Muscle of leg (tissue), 11 donors: ENCODE data around the gene TYW1B. TPM values are rescaled to one million over a fixed set of nuclear protein-coding genes. Genes with fewer than 3 reads are reported as not detected.
A peak's percentile ranks its signal among the peaks of the same experiment; 100 is the strongest.
"Not testable (repeated sequence)": the region's sequence is repeated elsewhere in the genome, so short reads cannot be mapped to it uniquely, and the experiment has no call there.

Source experiments
- DNase-seq: peaks from one replicate; pipeline ENCODE4 v3.0.0; 2013
- H3K27ac ChIP-seq: one replicate; pipeline ENCODE4 v1.5.1; 2013; ENCODE audit warnings: mild to moderate bottlenecking, low read length, control low read depth
- H3K27me3 ChIP-seq: one replicate; pipeline ENCODE4 v1.6.1; 2013; ENCODE audit warnings: low read length; ENCODE audit not compliant: control insufficient read depth, insufficient read depth
- H3K36me3 ChIP-seq: one replicate; pipeline ENCODE4 v1.6.1; 2013; ENCODE audit warnings: low read length; ENCODE audit not compliant: control insufficient read depth, insufficient read depth
- H3K4me1 ChIP-seq: one replicate; pipeline ENCODE4 v1.6.1; 2013; ENCODE audit warnings: low read length; ENCODE audit not compliant: control insufficient read depth, insufficient read depth
- H3K4me3 ChIP-seq: one replicate; pipeline ENCODE4 v1.5.1; 2013; ENCODE audit warnings: low read length, control low read depth
- H3K9me3 ChIP-seq: replicated peaks from 2 replicates; pipeline ENCODE4 v1.6.1; 2013; ENCODE audit warnings: low read depth, low read length; ENCODE audit not compliant: control insufficient read depth
- WGBS: methylation state at CpG from one replicate; pipeline ENCODE4 v1.1.5; 2013; ENCODE audit warnings: missing lambda C conversion rate; ENCODE audit not compliant: insufficient coverage; 5-methylcytosine and 5-hydroxymethylcytosine counted together
- polyA plus RNA-seq, 8 donors: library from polyadenylated mRNA; unstranded; fragments of 120-200 nt; gene quantifications; one replicate each; pipeline versions ENCODE4 v1.2.1 to v1.2.3, GENCODE V29; 2013; ENCODE audit warnings: inconsistent platforms in 1 of 8, low replicate concordance in 1 of 8; ENCODE audit not compliant: insufficient read length in 8 of 8, insufficient read depth in 1 of 8
- total RNA-seq: library from RNA; stranded (reverse); fragments of 120-200 nt; gene quantifications from one replicate; pipeline ENCODE4 v1.2.4, GENCODE V29; 2013

Gene TYW1B
- total and polyA plus RNA-seq, 9 donors: 3.0 to 10.3 (median 4.6) TPM

- not testable (repeated sequence) for H3K4me3 ChIP-seq, DNase-seq, H3K27me3 ChIP-seq, H3K4me1 ChIP-seq, H3K36me3 ChIP-seq, H3K9me3 ChIP-seq, H3K27ac ChIP-seq
- 100% methylated on average over 1 of the region's 9 CpGs for WGBS
These were observed 11.4 kb downstream of the TYW1B start for GRCh38 chr7:72816370-72817157.

GRCh38 chr7:72810437-72810836 is 17.6 kb downstream of the TYW1B start:
- 67% methylated on average over 1 of the region's 7 CpGs for WGBS
- not testable (repeated sequence) for H3K27me3 ChIP-seq, H3K36me3 ChIP-seq, H3K27ac ChIP-seq, H3K4me1 ChIP-seq, DNase-seq, H3K9me3 ChIP-seq, H3K4me3 ChIP-seq

DNA sequence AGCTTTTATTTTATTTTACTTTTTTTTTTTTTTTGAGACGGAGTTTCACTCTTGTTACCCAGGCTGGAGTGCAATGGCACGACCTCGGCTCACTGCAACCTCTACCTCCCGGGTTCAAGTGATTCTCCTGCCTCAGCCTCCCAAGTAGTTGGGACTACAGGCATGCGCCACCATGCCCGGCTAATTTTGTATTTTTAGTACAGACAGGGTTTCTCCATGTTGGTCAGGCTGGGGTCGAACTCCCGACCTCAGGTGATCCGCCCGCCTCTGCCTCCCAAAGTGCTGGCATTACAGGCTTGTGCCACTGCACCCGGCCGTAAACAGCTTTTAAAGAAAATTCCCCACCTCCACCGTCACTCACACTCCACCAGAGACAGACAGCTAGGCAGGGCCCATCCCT is 19.5 kb downstream of the TYW1B start:
- DNase-seq, H3K27ac ChIP-seq, H3K36me3 ChIP-seq, H3K4me1 ChIP-seq, H3K27me3 ChIP-seq, H3K4me3 ChIP-seq, H3K9me3 ChIP-seq: not testable (repeated sequence)
- WGBS: 91% methylated on average over 4 of the region's 13 CpGs

DNA sequence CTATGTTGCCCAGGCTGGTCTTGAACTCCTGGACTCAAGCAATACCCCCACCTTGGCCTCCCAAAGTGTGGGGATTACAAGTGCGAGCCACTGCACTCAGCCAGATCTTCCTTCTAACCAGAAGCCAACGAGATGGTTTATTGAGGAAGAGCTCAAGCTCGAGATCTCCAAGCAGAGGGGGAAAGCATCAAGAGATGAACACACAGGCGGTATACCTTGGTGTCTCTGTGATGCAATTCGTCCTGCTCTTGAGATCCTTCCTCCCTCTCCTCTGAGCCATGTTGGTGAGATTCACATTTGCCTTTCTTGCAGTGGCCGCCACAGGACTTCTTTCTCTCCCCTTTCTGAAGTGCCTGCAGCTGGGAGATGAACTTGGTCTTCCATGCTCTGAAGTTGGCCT is 21.1 kb downstream of the TYW1B start:
- no CpG with 5 or more reads among the region's 6 CpGs for WGBS
- DNase-seq, H3K9me3 ChIP-seq, H3K4me3 ChIP-seq, H3K27ac ChIP-seq, H3K4me1 ChIP-seq, H3K36me3 ChIP-seq, H3K27me3 ChIP-seq: not testable (repeated sequence)

- WGBS: 93% methylated on average over 3 of the region's 15 CpGs
- Histone ChIP-seq H3K36me3 (peaks cover 6% of the 10 kb centered on the region), H3K4me3 (no peak overlapping the region), H3K4me1 (no peaks in the 10 kb centered on the region), H3K27me3 (no peaks in the 10 kb centered on the region), H3K27ac (no peak overlapping the region), H3K9me3 (no peaks in the 10 kb centered on the region)
- no peak for DNase-seq
These were observed 22.2 kb downstream of the TYW1B start for GRCh38 chr7:72805526-72806494.

DNA sequence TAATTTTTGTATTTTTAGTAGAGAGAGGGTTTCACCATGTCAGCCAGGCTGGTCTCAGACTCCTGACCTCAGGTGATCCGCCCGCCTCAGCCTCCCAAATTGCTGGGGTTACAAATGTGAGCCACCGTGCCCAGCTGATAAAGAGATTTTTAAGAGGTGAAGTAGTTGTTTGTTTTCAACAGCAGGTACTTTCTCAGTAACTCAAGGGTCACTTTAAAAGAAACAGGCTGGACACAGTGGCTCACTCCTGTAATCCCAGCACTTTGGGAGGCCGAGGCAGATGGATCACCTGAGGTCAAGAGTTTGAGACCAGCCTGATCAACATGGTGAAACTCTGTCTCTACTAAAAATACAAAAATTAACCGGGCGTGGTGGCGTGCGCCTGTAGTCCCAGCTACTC is 24.2 kb downstream of the TYW1B start:
- not testable (repeated sequence) for H3K4me3 ChIP-seq, H3K4me1 ChIP-seq, H3K36me3 ChIP-seq, H3K27me3 ChIP-seq, H3K9me3 ChIP-seq, DNase-seq, H3K27ac ChIP-seq
- WGBS: 87% methylated on average over 4 of the region's 8 CpGs

DNA sequence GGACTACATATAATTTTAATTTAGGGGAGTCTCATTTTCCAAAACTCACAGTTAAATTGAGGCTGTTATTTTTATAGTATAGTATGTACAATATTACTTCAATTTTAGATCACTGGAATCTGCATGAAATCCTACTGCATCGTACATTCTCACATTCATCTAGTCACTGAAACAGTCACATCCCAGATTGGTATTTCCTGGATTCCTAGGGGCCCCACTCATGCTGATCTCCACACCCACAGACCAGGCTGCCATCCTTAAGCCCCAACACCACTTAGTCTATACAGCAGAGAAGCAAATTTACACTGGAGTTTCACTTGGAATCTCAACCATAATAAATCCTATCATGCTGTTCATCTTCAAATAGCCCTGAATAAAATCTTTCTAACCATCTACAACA is 26.4 kb downstream of the TYW1B start:
- no CpG with 5 or more reads among the region's 1 CpG for WGBS
- DNase-seq, H3K27me3 ChIP-seq, H3K4me3 ChIP-seq, H3K4me1 ChIP-seq, H3K27ac ChIP-seq, H3K9me3 ChIP-seq: not testable (repeated sequence)
- H3K36me3 ChIP-seq: peaks cover 11% of the 10 kb centered on the region

DNA sequence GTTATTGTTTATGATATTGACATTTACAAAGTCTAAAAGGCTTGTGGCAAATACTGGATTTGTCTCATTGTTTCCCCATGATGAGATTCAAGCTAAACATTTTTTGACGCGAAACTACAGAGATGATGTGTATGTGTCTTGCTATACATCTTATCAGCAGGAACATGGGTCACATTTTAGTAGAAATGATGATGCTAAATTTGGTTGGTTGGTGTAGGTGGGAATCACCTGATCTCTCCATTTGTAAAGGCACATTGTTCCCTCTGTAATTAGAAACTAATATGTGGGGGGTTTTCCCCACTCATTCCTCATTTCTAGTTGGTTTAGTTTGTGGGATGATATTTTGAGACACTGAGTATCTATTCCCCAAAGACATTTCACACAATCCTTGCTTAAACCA is 32.6 kb downstream of the TYW1B start:
- not testable (repeated sequence) for H3K4me3 ChIP-seq, H3K27me3 ChIP-seq, H3K27ac ChIP-seq, H3K9me3 ChIP-seq, H3K36me3 ChIP-seq, DNase-seq, H3K4me1 ChIP-seq
- no CpG with 5 or more reads among the region's 2 CpGs for WGBS

GRCh38 chr7:72793791-72794190 is 34.2 kb downstream of the TYW1B start:
- Histone ChIP-seq H3K36me3 (peaks cover 5% of the 10 kb centered on the region), H3K27ac (no peak overlapping the region), H3K9me3 (peaks cover 2% of the 10 kb centered on the region), H3K4me3 (no peak overlapping the region), H3K27me3 (no peaks in the 10 kb centered on the region), H3K4me1 (peaks cover 10% of the 10 kb centered on the region)
- DNase-seq: no peak
- no CpG with 5 or more reads among the region's 6 CpGs for WGBS

GRCh38 chr7:72790698-72791060 is 37.3 kb downstream of the TYW1B start:
- H3K36me3 ChIP-seq, H3K9me3 ChIP-seq, DNase-seq: not testable (repeated sequence)

More at GRCh38 chr7:72790698-72791060, 37.3 kb downstream of the TYW1B start:
- H3K27me3 ChIP-seq, H3K4me1 ChIP-seq, H3K4me3 ChIP-seq: not testable (repeated sequence)
- H3K27ac ChIP-seq: peak overlapping the region; percentile 89
- no CpG with 5 or more reads among the region's 3 CpGs for WGBS
